Iris pigment epithelial cell (primary cell): Measurements from ENCODE around the gene LTF.
"Not testable (repeated sequence)": the region's sequence is repeated elsewhere in the genome, so short reads cannot be mapped to it uniquely, and the experiment has no call there.

ENCODE experiments used
- DNase-seq: peaks from one replicate; pipeline ENCODE4 v3.0.0-alpha.2; 2011; ENCODE audit warnings: low read depth

Gene LTF

DNA sequence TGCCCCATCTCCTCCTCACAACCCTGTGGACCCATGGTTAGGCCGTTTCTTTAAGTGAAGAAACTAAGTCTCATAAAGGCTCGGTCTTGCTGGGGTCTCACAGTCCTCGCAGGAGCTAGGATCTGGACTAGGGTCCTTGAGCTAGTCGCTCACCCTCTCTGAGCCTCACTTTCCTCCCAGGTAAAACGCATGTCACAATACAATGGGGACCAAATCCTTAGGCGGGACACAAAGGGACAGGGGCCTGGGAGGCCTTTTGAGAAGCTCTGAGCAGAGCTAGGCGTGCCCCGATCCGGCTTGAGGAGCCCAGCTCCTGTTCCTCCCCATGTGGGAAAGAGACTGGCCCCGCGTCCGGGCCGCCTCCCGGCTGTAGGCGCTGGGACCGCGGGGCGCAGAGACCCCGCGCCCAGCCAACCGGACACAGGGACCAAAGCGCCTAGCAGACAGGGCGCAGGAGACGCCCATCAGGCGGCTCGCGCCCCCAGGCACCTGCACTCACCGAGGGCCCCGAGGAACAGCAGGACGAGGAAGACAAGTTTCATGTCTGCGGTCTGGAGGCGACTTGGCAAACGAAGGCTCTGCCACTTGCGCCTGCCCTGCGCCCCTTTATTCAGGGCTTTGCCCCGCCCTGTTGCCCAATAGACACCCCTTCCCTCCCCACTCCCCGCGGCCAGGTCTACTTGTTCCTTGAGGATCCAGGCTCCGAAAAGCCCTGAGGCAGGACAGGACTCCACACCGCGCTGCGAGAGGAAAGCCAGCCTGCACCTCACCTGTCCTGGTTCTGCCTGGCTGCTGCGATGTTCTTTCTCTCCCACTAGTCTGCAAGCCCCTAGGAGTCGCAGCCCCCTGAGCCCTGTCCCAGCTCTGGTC is at the start of gene LTF:
TSS of gene LTF (minus strand) at position 580 of the 870 bp plus-strand sequence. CDS start at position 542, 38 bp downstream.
- no peak for DNase-seq

DNA sequence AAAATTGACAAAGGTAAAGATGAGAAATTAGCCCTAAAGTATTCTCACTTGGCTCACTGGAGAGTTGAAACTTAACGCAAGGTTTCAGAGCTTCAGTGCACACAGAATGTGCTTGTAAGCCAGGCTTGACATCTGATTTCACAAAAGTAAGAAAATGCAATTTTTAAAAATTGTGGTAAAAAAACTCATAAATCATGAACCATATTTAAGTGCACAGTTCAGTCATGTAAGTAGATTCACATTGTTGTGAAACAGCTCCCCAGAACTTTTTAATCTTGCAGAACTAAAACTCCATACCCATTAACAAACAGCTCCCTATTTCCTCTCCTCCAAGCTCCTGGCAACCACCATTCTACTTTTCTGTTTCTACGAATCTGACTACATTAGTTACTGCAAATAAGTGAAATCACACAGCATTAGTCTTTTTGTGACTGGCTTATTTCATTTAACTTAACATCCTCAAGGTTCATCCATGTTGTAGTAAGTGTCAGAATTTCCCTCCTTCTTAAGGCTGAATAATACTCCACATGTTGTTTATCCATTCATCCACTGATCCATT is 47.6 kb upstream of the LTF start:
- DNase-seq: no peak

DNA sequence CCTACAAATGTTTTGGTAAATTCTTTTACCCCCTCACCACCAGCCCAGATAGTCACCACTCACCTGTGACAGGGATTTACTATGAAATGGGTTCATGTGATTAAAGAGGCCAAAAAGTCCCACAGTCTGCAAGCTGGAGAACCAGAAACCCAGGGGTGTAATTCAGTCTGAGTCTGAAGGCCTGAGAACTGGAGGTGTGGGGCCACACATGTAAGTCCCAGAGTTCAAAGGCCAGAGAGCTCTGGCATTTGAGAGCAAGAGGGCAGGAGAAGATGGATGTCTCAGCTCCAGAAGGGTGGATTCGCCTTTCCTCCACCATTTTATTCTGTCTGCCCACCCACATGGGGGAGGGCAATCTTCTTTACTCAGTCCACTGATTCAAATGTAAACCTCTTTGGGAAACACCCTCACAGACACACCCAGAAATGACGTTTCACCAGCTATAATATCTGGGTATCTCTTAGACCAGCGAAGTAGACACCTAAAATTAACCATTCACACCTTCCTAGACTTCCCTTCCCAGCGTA is 45.0 kb upstream of the LTF start:
- no peak for DNase-seq

DNA sequence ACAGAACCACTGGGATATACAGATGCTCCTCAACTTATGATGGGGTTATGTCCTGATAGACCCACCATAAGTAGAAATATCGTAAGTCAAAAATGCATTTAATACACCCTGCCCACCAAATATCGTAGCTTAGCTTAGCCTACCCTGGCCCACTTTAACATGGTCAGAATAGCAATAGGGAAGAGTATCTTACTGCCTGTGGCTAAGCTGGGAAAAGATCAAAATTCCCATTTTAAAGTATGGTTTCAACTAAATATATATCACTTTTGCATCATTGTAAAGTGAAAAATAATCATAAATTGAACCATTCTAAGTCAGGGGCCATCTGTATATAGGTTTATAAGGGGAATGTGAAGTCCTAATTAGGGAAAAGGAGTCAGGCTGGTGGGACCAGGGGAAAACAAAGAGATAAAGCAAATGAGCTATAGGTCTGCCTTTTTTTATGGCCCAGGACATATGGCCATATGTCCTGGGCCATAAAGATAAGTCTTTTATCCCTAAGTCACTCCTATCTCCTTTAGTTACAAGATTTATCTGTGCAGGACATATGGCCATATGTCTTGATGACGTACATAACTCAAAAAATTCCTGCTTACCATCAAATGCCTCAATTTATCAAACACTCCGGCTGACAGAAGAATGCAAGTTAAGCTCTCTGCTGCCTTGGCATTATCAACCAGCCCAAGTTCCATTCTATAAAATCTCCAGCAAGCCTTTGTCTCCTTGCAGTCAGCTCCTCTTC is 44.3 kb upstream of the LTF start:
- no peak for DNase-seq

DNA sequence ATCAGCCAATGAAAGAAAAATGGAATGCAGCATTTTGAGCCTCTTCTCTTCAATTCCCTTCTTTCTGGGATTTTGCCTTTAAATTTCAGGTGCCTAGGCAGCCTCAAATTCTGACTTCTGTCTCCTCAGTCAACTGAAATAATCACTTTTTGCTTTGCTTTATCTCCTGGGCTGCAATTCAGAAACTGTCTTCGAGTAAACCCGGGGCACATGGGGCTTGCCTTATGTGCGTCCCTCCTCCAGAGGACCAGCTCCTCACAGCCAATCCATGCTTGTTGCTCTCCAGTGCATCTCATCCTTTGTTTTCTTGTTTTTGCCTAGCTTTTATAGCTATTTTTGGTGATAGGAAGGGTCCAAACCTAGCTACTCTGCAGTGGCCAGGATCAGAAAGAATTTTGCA is 41.8 kb upstream of the LTF start:
- DNase-seq: no peak

DNA sequence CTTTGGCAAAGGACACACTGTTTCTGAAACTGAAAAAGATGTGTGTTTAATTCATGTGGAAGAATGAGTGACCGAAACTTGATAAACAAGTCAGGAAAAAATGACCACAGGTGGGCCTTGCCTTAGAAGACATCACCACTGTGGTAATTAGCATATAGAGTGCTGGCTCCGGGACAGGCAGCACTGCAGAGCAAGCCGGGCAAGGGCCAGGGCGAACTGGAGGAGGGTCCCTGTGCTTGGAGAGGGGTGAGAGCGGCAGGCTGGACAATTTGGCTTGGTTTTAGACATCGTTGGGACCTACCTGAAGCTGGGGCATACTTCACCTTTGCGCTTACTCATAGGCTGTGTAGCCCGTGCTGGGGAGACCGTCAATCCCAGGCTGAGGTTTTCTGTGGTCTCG is 41.2 kb upstream of the LTF start:
- no peak for DNase-seq

DNA sequence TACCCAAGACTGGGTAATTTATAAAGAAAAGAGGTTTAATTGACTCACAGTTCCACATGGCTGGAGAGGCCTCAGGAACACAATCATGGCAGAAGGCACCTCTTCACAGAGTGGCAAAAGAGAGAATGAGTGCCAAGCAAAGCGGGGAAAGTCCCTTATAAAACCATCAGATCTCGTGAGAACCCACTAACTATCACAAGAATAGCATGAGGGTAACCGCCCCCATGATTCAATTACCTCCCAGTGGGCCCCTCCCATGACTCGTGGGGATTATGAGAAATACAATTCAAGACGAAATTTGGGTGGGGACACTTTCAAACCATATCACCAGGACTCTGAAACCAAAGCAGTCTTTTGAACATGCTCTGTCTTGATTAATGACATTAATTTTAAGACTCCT is 40.1 kb upstream of the LTF start:
- DNase-seq: no peak

DNA sequence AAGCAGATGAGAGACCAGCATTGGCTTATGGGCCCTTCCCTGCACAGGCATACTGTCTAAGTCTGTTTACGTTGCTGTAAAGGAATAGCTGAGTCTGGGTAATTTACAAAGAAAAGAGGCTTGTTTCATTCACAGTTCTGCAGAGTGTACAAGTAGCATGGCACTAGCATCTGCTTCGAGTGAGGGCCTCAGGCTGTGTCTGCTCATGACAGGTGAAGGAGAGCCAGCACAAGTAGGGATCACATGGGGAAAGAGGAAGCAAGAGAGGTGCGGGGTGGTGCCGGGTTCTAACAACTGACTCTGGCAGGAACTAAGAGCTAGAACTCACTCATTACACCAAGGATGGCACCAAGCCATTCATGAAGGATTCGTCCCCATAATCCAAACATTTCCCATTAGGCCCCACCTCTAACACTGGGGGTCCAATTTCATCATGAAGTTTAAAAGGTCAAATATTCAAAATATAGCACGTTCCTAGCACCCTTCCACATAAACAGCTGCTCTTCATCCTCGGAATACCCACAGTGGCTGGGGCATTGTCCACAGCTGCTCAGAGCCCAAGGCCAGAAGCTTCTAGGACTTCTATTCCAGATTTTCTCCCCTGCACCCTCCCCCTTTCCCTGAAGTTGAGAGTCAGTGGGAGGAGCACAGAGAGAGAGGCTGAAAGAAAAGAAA is 38.6 kb upstream of the LTF start:
- DNase-seq: no peak

DNA sequence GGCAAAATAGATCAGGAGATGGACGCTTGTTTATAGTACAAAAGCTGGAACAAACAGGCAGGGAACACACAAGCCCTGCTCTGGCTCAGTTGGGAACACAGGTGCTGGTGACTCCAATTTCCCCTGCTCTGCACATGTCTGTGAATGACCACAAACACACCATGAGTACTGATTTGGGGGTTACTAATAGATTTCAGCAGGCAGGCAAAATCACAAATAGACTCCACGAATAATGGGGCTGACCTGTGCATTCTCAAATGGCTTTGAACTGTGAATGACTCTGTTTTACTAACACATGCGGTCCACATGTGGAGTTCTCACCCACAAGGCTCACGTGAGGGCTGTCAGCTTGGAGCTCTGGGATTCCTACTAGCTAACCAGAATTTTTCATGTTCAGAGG is 37.0 kb upstream of the LTF start:
- DNase-seq: no peak

DNA sequence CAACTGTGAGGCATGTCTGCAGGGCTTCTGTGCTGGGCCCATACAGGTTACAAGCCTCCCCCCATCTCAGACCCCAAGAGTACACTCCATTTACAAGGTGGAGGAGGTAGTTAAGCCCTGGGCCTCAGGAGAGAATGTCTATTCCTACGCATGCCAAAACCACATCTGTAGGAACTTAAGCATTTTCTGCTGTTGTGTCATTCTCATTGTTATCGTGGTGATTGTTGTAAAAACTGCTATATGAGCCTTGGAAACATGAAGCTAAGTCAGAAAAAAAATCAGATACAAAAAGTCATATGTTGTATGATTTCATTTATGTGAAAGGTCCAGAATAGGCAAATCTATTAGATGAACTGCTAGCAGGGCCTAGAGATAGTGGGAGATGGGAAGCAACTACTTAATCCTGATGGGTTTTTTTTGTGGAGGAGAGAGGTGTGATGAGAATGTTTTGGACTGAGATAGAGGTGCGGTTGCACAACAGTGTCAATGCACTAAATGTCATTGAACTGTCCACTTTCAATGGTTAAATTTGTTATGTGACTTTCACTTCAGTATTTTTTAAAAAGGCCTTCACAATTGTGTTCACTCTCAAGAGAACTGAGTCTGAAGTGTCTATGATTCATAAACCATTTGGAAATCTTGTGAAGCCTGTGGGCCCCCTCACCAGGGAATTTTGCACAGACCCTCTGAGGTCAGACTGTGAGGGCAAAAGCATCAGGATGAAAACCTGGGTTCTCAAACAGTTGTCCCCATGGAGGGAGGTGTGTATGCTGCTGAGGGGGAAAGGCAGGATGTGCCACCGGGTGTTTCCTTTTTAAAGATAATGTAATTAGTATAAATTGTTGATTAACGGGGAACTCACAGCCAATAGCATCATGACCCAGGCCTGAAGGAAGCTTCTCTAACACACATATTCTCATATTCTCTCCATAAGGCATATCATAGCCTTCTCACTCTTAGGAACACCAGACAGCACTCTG is 36.2 kb upstream of the LTF start:
- peak; percentile 65 for DNase-seq

DNA sequence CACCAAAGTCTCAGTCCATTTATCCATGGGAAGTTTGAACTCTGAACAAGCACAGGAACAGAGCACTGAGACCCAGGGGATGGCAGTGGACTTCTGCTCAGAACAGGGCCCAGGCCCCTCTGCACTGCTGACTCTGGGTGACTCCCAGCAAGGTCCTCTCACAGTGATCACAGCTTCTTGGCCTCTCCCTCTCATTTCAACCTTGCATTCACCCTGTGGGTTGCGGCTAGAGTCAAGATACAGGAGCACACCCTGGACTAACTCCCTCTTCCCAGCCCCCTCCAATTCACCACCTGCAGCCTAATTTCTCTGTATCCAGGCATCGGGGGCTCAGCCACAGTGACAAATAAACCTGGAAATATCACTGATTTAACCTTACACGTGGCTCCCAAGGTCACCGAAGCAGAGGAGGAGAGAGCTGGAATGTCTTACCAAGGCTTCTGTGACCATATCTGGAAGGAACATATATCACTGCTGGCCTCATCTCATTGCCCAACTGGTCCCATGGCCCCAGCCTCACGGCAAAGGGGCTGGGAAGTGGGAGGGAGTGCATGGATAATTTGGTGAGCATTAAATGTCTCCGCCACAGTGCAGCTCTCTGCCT is 34.3 kb upstream of the LTF start:
- DNase-seq: no peak

DNA sequence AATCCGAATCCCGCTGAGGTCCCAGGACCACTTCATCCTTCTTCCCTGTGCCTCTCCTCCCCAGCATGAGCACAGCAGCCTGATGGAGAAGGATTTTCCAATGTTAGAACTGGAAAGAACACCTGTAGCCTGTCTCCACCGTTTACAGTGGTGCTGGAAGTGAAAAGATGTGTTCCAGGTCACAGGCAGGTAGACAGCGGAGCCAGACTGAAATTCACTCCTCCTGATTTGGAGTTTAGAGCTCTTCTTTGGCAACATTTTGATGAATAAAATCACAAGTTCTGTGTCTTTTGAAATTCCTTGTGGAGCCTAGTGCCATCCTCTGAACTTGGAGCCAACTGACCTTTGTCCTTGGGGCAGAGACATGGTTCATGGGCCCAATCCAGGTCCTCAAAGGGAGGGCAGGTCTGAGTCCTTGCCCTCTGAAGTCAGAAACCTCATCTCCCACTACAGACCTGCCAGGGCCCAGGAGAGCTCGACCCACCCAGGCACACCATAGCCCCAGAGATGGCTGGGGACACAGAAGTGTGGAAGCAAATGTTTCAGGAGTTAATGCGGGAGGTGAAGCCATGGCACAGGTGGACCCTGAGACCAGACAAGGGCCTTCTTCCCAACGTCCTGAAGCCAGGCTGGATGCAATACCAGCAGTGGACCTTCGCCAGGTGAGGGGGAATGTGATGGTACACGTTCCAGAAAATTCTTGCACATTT is 33.0 kb upstream of the LTF start, which contains the start of gene RTP3:
TSS of gene RTP3 (plus strand) at position 421 of the 710 bp plus-strand sequence. CDS start at position 508, 87 bp downstream.
- DNase-seq: no peak

DNA sequence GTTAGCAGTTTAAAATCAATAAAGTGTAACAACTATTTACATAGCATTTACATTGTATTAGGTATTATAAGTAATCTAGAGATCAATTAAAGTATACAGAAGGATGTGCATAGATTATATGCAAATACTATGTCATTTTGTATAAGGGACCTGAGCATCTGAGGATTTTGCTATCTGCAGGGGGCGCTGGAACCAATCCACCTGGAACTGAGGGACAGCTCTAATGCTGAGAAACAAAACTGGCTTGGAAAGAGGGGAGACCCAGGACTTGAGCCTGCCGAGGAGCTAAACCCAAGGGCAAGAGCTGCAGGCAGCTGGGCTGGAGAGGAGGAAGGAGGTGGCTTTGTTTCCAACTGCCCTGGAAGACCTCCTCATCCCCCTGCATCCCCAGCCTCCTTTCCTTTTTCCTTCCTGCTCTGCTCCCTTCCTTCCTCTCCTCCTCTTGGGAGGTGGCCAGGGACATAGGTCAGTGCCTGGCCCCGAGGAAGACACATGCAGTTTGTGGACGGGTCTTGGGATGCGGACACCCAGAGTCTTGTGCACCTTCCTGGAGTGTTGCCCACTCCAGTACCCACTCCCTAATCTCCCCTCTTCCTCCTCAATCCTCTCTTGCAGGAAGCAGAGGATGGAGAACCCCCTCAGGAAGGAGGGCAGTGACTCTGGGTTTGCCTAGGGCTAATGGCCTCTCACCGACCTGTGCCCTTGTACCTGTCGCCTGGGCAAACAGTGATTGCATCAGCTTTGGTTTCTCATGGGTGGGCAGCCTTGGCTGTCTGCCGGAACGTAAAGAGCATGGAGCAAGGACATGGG is 32.2 kb upstream of the LTF start:
- DNase-seq: no peak

DNA sequence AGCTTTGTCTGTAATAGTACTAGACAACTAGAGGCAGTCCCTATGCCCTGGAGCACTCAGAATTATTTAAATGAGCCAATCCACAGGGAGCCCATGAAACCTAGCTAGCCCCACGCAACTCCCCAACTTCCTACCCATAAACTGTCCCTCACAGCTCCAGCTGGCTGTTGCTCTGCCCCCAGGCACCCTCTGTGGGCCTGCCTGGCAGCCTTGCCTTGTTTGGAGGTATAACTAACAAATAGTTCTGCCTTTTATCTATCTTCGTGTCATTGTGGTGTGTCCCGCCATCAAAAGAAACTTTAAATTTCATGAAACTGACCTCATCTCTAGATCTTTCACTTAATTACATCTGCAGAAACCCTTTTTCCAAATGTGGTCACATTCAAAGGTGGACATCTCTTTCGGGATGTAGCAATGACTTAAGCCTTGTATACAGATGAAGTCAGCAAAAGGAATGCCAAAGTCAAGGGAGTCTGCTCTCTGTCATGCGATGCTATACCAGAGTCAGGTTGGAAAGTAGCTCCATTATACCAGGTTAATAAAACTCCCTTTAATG is 31.3 kb upstream of the LTF start:
- DNase-seq: peak; percentile 67

DNA sequence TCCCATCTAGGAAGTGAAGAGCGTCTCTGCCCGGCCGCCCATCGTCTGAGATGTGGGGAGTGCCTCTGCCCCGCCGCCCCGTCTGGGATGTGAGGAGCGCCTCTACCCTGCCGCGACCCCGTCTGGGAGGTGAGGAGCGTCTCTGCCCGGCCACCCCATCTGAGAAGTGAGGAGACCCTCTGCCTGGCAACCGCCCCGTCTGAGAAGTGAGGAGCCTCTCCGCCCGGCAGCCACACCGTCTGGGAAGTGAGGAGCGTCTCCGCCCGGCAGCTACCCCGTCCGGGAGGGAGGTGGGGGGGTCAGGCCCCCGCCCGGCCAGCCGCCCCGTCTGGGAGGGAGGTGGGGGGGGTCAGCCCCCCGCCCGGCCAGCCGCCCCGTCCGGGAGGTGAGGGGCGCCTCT is 29.8 kb upstream of the LTF start:
- not testable (repeated sequence) for DNase-seq

DNA sequence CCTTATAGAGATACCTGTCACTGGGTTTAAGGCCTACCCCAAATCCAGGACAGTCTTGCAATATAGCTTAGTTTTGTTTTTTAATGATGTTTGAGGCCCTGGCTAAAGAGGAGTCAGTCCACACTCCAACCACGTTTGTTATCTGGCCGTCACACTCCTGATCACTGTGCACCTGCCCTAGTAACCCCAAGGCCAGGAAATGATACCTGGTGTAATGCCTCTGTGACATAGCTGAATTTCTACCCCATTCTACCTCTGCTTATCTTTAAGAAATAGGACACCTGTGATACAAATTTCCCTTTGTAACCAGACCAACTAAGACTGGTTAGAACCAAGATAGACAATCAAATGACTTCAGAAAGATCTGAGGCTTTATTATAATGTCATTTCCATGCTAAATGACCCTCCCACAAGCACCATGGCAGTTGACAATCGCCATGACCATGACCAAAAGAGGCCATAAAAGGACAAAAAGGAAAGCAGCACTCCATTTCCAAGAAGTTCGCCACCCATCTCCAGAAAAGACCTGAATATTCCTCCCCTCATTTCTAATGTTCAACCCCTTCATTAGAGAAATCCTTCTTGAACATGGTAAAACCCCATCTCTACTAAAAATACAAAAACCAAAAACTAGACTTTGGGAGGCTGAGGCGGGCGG is 28.3 kb upstream of the LTF start:
- DNase-seq: no peak

DNA sequence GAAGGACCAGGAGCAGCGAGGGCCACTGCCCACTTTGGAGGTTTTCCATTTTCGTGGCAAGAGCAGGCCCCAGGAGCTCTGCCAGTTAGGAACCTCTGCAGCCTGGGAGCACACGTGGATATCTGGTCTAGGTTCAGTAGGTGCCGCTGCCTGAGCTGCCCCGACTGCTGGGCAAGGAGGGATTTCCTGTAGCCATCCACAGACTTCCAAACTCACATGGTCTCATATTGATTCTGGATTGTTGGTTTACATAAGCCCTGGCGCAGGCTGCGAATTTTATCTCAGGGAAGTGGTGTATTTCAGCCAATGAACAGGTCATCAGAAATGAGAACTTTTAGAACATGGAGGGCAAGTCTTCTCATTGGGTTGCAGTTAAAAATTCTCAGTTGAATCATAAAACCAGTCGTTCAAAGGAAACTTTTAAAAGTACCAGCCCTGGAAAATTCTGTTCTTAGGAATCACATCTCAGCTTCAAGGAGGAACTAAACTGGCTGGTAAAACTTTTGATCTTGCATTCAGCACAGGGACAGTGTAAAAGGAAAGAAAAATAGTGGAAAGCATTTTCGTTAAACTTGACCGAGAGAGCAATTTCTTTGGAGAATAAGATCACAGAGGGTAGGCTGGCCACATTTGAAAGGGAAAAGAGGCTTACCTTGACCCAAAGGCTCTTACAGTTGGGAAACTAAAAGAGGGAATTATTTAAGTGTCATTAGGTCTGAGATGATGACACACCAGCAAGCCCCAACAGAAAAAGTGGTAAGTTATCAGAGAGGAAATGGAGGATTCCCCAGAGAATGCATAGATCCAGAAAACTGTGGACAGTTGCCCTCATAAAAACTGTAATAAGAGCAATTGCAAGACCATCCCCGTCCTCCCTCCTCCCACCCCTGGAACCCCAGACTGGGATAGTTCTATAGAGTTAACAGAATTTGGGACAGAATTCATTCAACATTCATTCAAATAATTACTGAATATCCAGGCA is 26.7 kb upstream of the LTF start:
- no peak for DNase-seq
